Endodermal cell (in vitro differentiated cells): ENCODE data around the gene ACP3. TPM values are rescaled to one million over a fixed set of nuclear protein-coding genes. Genes with fewer than 3 reads are reported as not detected.

Experiments
- DNase-seq: peaks from one replicate; pipeline ENCODE4 v3.0.0-alpha.2; 2017
- H3K27ac ChIP-seq: 2 replicates; pipeline ENCODE4 v1.5.1; 2013; ENCODE audit warnings: mild to moderate bottlenecking, low read depth, low read length, moderate library complexity
- H3K27me3 ChIP-seq: 2 replicates; pipeline ENCODE4 v1.6.1; 2013; ENCODE audit warnings: mild to moderate bottlenecking, low read length, moderate library complexity; ENCODE audit not compliant: insufficient read depth, control insufficient read depth, poor library complexity, severe bottlenecking
- H3K36me3 ChIP-seq: 2 replicates; pipeline ENCODE4 v1.7.0; 2013; ENCODE audit warnings: mild to moderate bottlenecking, low read length, moderate library complexity; ENCODE audit not compliant: control insufficient read depth, insufficient read depth
- H3K4me1 ChIP-seq: one replicate; pipeline ENCODE4 v1.7.0; 2013; ENCODE audit warnings: low read length; ENCODE audit not compliant: control insufficient read depth, insufficient read depth
- H3K4me3 ChIP-seq: 2 replicates; pipeline ENCODE4 v1.5.1; 2013; ENCODE audit warnings: mild to moderate bottlenecking, low read length, moderate library complexity
- H3K9ac ChIP-seq: 2 replicates; pipeline ENCODE4 v1.6.1; 2013; ENCODE audit warnings: mild to moderate bottlenecking, low read length, moderate library complexity; ENCODE audit not compliant: poor library complexity, severe bottlenecking; ENCODE audit errors: extremely low read depth
- H3K9me3 ChIP-seq: 2 replicates; pipeline ENCODE4 v1.6.1; 2013; ENCODE audit warnings: mild to moderate bottlenecking, low read length, moderate library complexity; ENCODE audit not compliant: control insufficient read depth
- H3K27ac Mint-ChIP-seq: 2 replicates; pipeline ENCODE4 v1.8.0; 2020; ENCODE audit warnings: mixed read lengths
- H3K27me3 Mint-ChIP-seq: 2 replicates; pipeline ENCODE4 v1.8.0; 2021; ENCODE audit warnings: mild to moderate bottlenecking, mixed read lengths; ENCODE audit not compliant: insufficient read depth
- H3K36me3 Mint-ChIP-seq: 2 replicates; pipeline ENCODE4 v1.8.0; 2020; ENCODE audit warnings: low read depth, mixed read lengths
- H3K4me1 Mint-ChIP-seq: 2 replicates; pipeline ENCODE4 v1.8.0; 2020; ENCODE audit warnings: mixed read lengths
- H3K4me3 Mint-ChIP-seq: 2 replicates; pipeline ENCODE4 v1.8.0; 2020; ENCODE audit warnings: mild to moderate bottlenecking, moderate library complexity, mixed read lengths
- H3K9me3 Mint-ChIP-seq: 2 replicates; pipeline ENCODE4 v1.8.0; 2020; ENCODE audit warnings: mild to moderate bottlenecking, mixed read lengths
- WGBS, 2 experiments: methylation state at CpG; one replicate each; pipeline versions ENCODE4 v1.1.5 to v1.1.7; 2013; ENCODE audit warnings: missing lambda C conversion rate in 2 of 2, mixed read lengths in 1 of 2; ENCODE audit not compliant: insufficient coverage in 1 of 2, insufficient read length in 1 of 2; 5-methylcytosine and 5-hydroxymethylcytosine counted together
- total RNA-seq, 2 donors: library from RNA; stranded (reverse); fragmentation: NEBNext Ultra II Directional in 1 of 2; extraction: Animal tissue kit (Norgen Biotek cat#: 25700) in 1 of 2; gene quantifications; 2 replicates in 1 of 2; 3 replicates in 1 of 2; pipeline ENCODE4 v1.2.1, GENCODE V29; 2021
- TF ChIP-seq, protein P1 (sequence below): fragments of 200-600 bp; sonication (generic); conservative IDR thresholded peaks from 2 replicates; pipeline ENCODE4 v1.5.0; 2021; ENCODE audit warnings: antibody characterized with exemption, mild to moderate bottlenecking

Gene ACP3
- total RNA-seq, 2 donors from 2014 or later = 17.0 to 24.6 TPM

- no peaks in the 10 kb centered on the region for H3K27me3 ChIP-seq
- Mint-ChIP-seq H3K27me3 (no peaks in the 10 kb centered on the region), H3K36me3 (peaks cover 3% of the 10 kb centered on the region), H3K4me1 (peaks cover 6% of the 10 kb centered on the region), H3K4me3 (no peak overlapping the region), H3K9me3 (no peaks in the 10 kb centered on the region), H3K27ac (no peak overlapping the region)
- H3K9me3 ChIP-seq = no peaks in the 10 kb centered on the region
- H3K27ac ChIP-seq = no peak overlapping the region
- no peak overlapping the region for H3K9ac ChIP-seq
- DNase-seq = no peak
- no peaks in the 10 kb centered on the region for H3K36me3 ChIP-seq
- WGBS, 2 experiments = 83% methylated on average over 2 of the region's 2 CpGs; no CpG with 5 or more reads in 1 of the 2 experiments
- no peaks in the 10 kb centered on the region for H3K4me1 ChIP-seq
- H3K4me3 ChIP-seq = no peak overlapping the region
- TF ChIP-seq, protein P1, sequence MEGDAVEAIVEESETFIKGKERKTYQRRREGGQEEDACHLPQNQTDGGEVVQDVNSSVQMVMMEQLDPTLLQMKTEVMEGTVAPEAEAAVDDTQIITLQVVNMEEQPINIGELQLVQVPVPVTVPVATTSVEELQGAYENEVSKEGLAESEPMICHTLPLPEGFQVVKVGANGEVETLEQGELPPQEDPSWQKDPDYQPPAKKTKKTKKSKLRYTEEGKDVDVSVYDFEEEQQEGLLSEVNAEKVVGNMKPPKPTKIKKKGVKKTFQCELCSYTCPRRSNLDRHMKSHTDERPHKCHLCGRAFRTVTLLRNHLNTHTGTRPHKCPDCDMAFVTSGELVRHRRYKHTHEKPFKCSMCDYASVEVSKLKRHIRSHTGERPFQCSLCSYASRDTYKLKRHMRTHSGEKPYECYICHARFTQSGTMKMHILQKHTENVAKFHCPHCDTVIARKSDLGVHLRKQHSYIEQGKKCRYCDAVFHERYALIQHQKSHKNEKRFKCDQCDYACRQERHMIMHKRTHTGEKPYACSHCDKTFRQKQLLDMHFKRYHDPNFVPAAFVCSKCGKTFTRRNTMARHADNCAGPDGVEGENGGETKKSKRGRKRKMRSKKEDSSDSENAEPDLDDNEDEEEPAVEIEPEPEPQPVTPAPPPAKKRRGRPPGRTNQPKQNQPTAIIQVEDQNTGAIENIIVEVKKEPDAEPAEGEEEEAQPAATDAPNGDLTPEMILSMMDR = no peak
Observed at GRCh38 chr3:132325634-132326033, 8.4 kb downstream of the ACP3 start.

DNA sequence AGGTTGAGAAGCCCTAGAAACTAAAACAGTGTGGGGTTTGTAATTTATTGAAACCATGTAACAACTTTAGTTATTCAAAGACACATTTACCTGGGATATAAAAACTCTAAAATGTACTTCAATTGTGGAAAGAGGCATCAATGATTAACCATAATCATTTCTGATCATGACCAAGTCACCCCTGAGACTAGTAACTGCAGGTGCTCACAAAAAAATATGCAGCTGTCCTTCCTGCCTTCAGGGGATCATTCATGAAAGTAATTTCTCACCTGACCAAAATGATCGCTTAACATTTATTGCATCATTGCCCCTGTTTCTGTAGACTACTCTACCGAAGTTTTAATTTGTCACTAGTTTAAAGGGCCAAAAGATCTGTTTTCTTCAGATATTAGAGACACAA lies 9.0 kb downstream of the ACP3 start:
- H3K9me3 Mint-ChIP-seq = no peaks in the 10 kb centered on the region
- H3K36me3 Mint-ChIP-seq = peaks cover 3% of the 10 kb centered on the region
- Histone ChIP-seq H3K27me3 (no peaks in the 10 kb centered on the region), H3K27ac (no peak overlapping the region), H3K4me3 (no peak overlapping the region), H3K9ac (no peak overlapping the region), H3K36me3 (no peaks in the 10 kb centered on the region), H3K4me1 (no peaks in the 10 kb centered on the region), H3K9me3 (no peaks in the 10 kb centered on the region)
- DNase-seq = no peak
- peaks cover 6% of the 10 kb centered on the region for H3K4me1 Mint-ChIP-seq
- H3K4me3 Mint-ChIP-seq = no peak overlapping the region
- H3K27ac Mint-ChIP-seq = no peak overlapping the region
- no peaks in the 10 kb centered on the region for H3K27me3 Mint-ChIP-seq
- TF ChIP-seq, protein P1 = no peak
- 92 to 100% methylated on average over 2 of the region's 2 CpGs for WGBS, 2 experiments

DNA sequence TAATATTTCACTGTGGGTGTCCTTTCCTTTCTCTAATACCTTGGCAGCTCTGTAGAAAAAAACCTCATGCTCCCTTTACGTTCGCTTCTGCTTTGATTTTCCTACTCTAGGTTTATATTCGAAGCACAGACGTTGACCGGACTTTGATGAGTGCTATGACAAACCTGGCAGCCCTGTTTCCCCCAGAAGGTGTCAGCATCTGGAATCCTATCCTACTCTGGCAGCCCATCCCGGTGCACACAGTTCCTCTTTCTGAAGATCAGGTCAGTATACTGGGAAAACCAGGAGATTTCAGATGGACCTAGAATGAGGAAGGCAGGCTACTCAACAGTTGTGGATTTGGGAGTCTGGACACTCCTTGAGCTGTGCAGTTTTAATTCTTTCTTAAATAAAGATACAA lies 14.9 kb downstream of the ACP3 start:
- no peaks in the 10 kb centered on the region for H3K36me3 ChIP-seq
- H3K4me3 ChIP-seq = no peak overlapping the region
- Mint-ChIP-seq H3K27me3 (no peaks in the 10 kb centered on the region), H3K9me3 (no peaks in the 10 kb centered on the region), H3K4me3 (no peak overlapping the region), H3K27ac (no peak overlapping the region), H3K36me3 (peaks cover 14% of the 10 kb centered on the region), H3K4me1 (no peaks in the 10 kb centered on the region)
- H3K27ac ChIP-seq = no peak overlapping the region
- TF ChIP-seq, protein P1 = no peak
- H3K9me3 ChIP-seq = no peaks in the 10 kb centered on the region
- no peaks in the 10 kb centered on the region for H3K27me3 ChIP-seq
- H3K9ac ChIP-seq = no peak overlapping the region
- DNase-seq = no peak
- 93 to 94% methylated on average over 6 of the region's 6 CpGs for WGBS, 2 experiments
- H3K4me1 ChIP-seq = no peaks in the 10 kb centered on the region
